Measurements from ENCODE around the gene COX7A1. TPM values are rescaled to one million over a fixed set of nuclear protein-coding genes. Genes with fewer than 3 reads are reported as not detected.

COX7A1 gene
- total RNA-seq, 4 donors from 2014 or later: 18.4 to 73.9 (median 35.5) TPM

- Histone ChIP-seq H3K27ac (no peak overlapping the region), H3K9me3 (no peaks in the 10 kb centered on the region), H3K36me3 (peaks cover 0 to 19% (median 0%) of the 10 kb centered on the region in 3 donors), H3K4me3 (no peak overlapping the region), H3K27me3 (no peaks in the 10 kb centered on the region), H3K4me1 (no peaks in the 10 kb centered on the region)
- DNase-seq (ENCODE audit: low spot score in 2 of 2): no peak
- TF ChIP-seq POLR2A (IDR thresholded peaks at IDR 0.05): no peak
- TF ChIP-seq CTCF (IDR thresholded peaks at IDR 0.05): no peak
- no peak for TF ChIP-seq EP300 (IDR thresholded peaks at IDR 0.05)
- WGBS, 2 donors: 90 to 98% methylated on average over 12 of the region's 12 CpGs
Measured at GRCh38 chr19:36163813-36164212, 11.6 kb upstream of the COX7A1 start.

GRCh38 chr19:36160821-36161596, 8.8 kb upstream of the COX7A1 start:
- Histone ChIP-seq H3K9me3 (no peaks in the 10 kb centered on the region), H3K4me3 (no peak overlapping the region), H3K4me1 (peaks cover 0 to 4% (median 0%) of the 10 kb centered on the region in 4 donors), H3K27ac (no peak overlapping the region), H3K27me3 (no peaks in the 10 kb centered on the region), H3K36me3 (peaks cover 0 to 15% (median 0%) of the 10 kb centered on the region in 3 donors)
- no peak for TF ChIP-seq CTCF (IDR thresholded peaks at IDR 0.05)
- no peak for TF ChIP-seq POLR2A (IDR thresholded peaks at IDR 0.05)
- TF ChIP-seq EP300 (IDR thresholded peaks at IDR 0.05): no peak
- 72 to 82% methylated on average over 7 of the region's 7 CpGs for WGBS, 2 donors
- no peak for DNase-seq (ENCODE audit: low spot score in 2 of 2)

- TF ChIP-seq CTCF (IDR thresholded peaks at IDR 0.05): no peak
- TF ChIP-seq EP300 (IDR thresholded peaks at IDR 0.05): no peak
- no peak for TF ChIP-seq POLR2A (IDR thresholded peaks at IDR 0.05)
Measured at GRCh38 chr19:36153126-36153525, 879 bp upstream of the COX7A1 start.

GRCh38 chr19:36152019-36152351, 262 bp downstream of the COX7A1 start:
- Histone ChIP-seq H3K4me3 (peak overlapping the region; percentile 39 to 68 (median 54)), H3K27me3 (no peaks in the 10 kb centered on the region), H3K4me1 (peaks cover 0 to 32% (median 4%) of the 10 kb centered on the region in 4 donors), H3K9me3 (no peaks in the 10 kb centered on the region), H3K36me3 (peaks cover 0 to 47% (median 20%) of the 10 kb centered on the region in 3 donors), H3K27ac (peak overlapping the region; percentile 90 to 98 (median 94))
- 24 to 33% methylated on average over 9 to 13 of the region's 16 CpGs for WGBS, 2 donors
- TF ChIP-seq EP300 (IDR thresholded peaks at IDR 0.05) (no peak), POLR2A (IDR thresholded peaks at IDR 0.05) (no peak)
- DNase-seq (ENCODE audit: low spot score in 2 of 2): peak in 1 of 2 donors; percentile 18

More at GRCh38 chr19:36153126-36153525, 879 bp upstream of the COX7A1 start:
- Histone ChIP-seq H3K36me3 (peaks cover 0 to 36% (median 9%) of the 10 kb centered on the region in 3 donors), H3K4me3 (peak overlapping the region in 2 of 4 donors; percentile 58 to 68), H3K4me1 (peaks cover 0 to 32% (median 4%) of the 10 kb centered on the region in 4 donors), H3K27ac (peak overlapping the region; percentile 90 to 98 (median 94)), H3K27me3 (no peaks in the 10 kb centered on the region), H3K9me3 (no peaks in the 10 kb centered on the region)
- DNase-seq (ENCODE audit: low spot score in 2 of 2): no peak
- WGBS, 2 donors: 91 to 94% methylated on average over 10 of the region's 10 CpGs

GRCh38 chr19:36151144-36152018, 866 bp downstream of the COX7A1 start:
- Histone ChIP-seq H3K9me3 (no peaks in the 10 kb centered on the region), H3K27me3 (no peaks in the 10 kb centered on the region), H3K4me3 (peak overlapping the region; percentile 39 to 68 (median 54)), H3K4me1 (peaks cover 0 to 28% (median 4%) of the 10 kb centered on the region in 4 donors), H3K36me3 (peaks cover 4 to 53% (median 26%) of the 10 kb centered on the region in 3 donors), H3K27ac (peak overlapping the region; percentile 90 to 98 (median 94))
- WGBS, 2 donors: 41 to 52% methylated on average over 44 to 47 of the region's 47 CpGs
- TF ChIP-seq EP300 (IDR thresholded peaks at IDR 0.05) (peak in 1 of 2 donors; percentile 70), POLR2A (IDR thresholded peaks at IDR 0.05) (peak in 1 of 2 donors; percentile 49), CTCF (IDR thresholded peaks at IDR 0.05) (no peak)
- DNase-seq (ENCODE audit: low spot score in 2 of 2): peak; percentile 57 to 59
